Fibroblast of the aortic adventitia (primary cell): ENCODE data around the gene EFNA5. TPM values are rescaled to one million over a fixed set of nuclear protein-coding genes. Genes with fewer than 3 reads are reported as not detected.

Source experiments
- DNase-seq: peaks from one replicate; pipeline ENCODE4 v3.0.0-alpha.2; 2010; ENCODE audit warnings: low read depth
- H3K4me3 ChIP-seq: 2 replicates; pipeline ENCODE4 v1.5.1; 2011; ENCODE audit warnings: low read depth, mild to moderate bottlenecking, control low read depth, low read length, moderate library complexity
- CTCF ChIP-seq: IDR thresholded peaks from 2 replicates; pipeline ENCODE4 v1.5.1; 2011; ENCODE audit warnings: mild to moderate bottlenecking, low read length, control low read depth, inconsistent platforms; ENCODE audit not compliant: insufficient read depth
- total RNA-seq: library from RNA; depleted of rRNA; stranded (reverse); fragments of >200 nt; gene quantifications from 2 replicates; pipeline ENCODE4 v1.2.3, GENCODE V29; 2012; ENCODE audit warnings: low replicate concordance

Gene EFNA5
- total RNA-seq, 1 donor: 33.1 TPM

GRCh38 chr5:107687404-107687803, 16.7 kb upstream of the EFNA5 start:
- TF ChIP-seq CTCF: no peak
- DNase-seq: no peak

GRCh38 chr5:107682533-107682932, 11.8 kb upstream of the EFNA5 start:
- no peak for TF ChIP-seq CTCF
- no peak for DNase-seq

More at GRCh38 chr5:107687404-107687803, 16.7 kb upstream of the EFNA5 start:
- no peak overlapping the region for H3K4me3 ChIP-seq

GRCh38 chr5:107680799-107681198, 10.1 kb upstream of the EFNA5 start:
- no peak for DNase-seq
- H3K4me3 ChIP-seq: no peak overlapping the region
- no peak for TF ChIP-seq CTCF

More at GRCh38 chr5:107682533-107682932, 11.8 kb upstream of the EFNA5 start:
- no peak overlapping the region for H3K4me3 ChIP-seq

- H3K4me3 ChIP-seq: no peak overlapping the region
- TF ChIP-seq CTCF: no peak
Measured at GRCh38 chr5:107680099-107680498, 9.4 kb upstream of the EFNA5 start.

DNA sequence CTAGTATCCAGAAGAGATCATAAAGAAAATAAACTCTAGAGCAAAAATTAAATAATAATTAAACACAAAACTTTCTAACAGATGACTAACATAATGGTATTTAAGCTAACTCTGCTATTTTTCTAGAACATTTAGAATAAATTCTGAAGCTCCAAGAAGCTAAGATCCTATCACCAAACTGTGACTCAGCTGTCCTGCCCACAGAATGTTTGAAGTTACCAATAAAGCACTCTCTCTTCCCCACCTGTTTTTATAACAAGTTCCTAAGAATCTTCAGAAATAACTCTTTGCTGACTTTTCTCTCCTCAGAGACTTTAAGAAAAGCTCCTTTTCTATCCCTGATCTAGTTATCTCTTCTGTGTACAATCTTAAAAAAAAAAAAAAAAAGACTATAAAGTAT, 6.0 kb upstream of the EFNA5 start:
- TF ChIP-seq CTCF: no peak
- DNase-seq: no peak
- no peak overlapping the region for H3K4me3 ChIP-seq

More at GRCh38 chr5:107680099-107680498, 9.4 kb upstream of the EFNA5 start:
- no peak for DNase-seq

DNA sequence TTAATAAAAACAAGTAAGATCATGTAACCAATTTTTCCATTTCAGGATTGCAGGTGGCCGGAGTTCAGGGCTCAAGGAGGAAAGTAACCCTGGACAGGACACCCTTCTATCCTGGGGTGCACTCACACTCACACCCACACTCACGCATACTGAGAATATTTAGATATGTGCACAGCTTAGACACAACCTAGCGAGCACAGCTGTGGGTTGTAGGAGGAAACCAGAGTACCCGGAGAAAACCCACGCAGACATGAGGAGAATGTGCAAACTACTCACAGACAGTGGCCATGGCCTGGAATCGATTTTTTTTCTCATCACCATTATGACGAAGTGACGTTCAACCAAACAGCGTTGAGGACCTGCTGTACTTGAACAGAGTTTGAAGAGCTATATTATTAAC, 4.5 kb upstream of the EFNA5 start:
- no peak for DNase-seq
- no peak for TF ChIP-seq CTCF
- H3K4me3 ChIP-seq: no peak overlapping the region

GRCh38 chr5:107674655-107675054, 3.9 kb upstream of the EFNA5 start:
- no peak overlapping the region for H3K4me3 ChIP-seq
- TF ChIP-seq CTCF: no peak
- DNase-seq: no peak
